ENCODE results near the gene LEUTX.

Gene LEUTX

GRCh38 chr19:39828654-39829032 lies 50.0 kb downstream of the LEUTX start:
- H3K36me3 ChIP-seq (ENCODE audit: low read length), result no peaks in the 10 kb centered on the region
- no peaks in the 10 kb centered on the region for H3K9me3 ChIP-seq (ENCODE audit: insufficient read depth, low read length)
- no peaks in the 10 kb centered on the region for H3K9me2 ChIP-seq (replicated peaks; ENCODE audit: insufficient read depth, low read length)
- H3K79me2 ChIP-seq (ENCODE audit: insufficient read depth, low read length), result peaks cover 4% of the 10 kb centered on the region; the same call in 1 of the 2 replicates
- H3K9ac ChIP-seq (ENCODE audit: low read length), result no peak overlapping the region
- no peak overlapping the region for H3K4me2 ChIP-seq (ENCODE audit: low read depth, low read length, poor library complexity, severe bottlenecking)
- no peaks in the 10 kb centered on the region for H3K27me3 ChIP-seq (ENCODE audit: low read length)
- no peaks in the 10 kb centered on the region for H4K20me1 ChIP-seq (ENCODE audit: low read depth, low read length)
- TF ChIP-seq CTCF (IDR thresholded peaks at IDR 0.05; ENCODE audit: insufficient read depth, low read length, poor library complexity, severe bottlenecking) (no peak), EZH2phosphoT487 (conservative IDR thresholded peaks at IDR 0.05; ENCODE audit: low read length) (no peak)
- H3K4me3 ChIP-seq (ENCODE audit: insufficient read depth, low read length, poor library complexity, severe bottlenecking), result no peak overlapping the region
- no peak overlapping the region for H3K27ac ChIP-seq (ENCODE audit: low read depth, low read length)
- H3F3A ChIP-seq (ENCODE audit: insufficient read depth), result no peaks in the 10 kb centered on the region
- H2AFZ ChIP-seq (ENCODE audit: low read depth, low read length, severe bottlenecking), result no peak overlapping the region

DNA sequence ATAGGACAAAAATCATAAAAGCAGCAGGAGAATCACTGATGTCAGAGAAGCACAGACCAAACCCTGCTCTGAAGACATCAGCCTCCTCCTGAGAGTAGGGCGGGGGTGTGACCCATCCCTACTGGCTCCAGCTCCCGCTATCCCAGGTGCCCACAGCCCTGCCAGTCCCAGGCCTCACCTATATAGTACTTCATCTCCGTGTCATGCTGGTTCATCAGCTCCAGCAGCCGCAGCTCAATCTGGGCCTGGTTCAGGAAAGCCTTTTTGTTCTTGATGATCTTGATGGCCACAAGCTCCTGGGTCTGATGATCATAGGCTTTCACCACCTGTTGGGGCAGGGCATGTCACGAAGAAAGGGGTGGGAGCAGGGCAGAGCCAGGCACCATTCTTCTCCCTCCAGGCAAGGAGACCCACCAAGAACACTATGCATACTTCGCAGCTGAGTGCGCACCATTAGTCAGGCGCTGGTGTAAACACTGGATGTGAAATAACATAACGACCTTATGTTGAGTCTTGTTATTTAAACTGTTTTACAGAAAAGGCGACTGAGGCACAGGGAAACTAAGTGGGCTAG lies 51.1 kb downstream of the LEUTX start:
- Histone ChIP-seq H3K27ac (ENCODE audit: low read depth, low read length) (no peak overlapping the region), H3K36me3 (ENCODE audit: low read length) (no peaks in the 10 kb centered on the region), H4K20me1 (ENCODE audit: low read depth, low read length) (no peaks in the 10 kb centered on the region), H3K27me3 (ENCODE audit: low read length) (no peaks in the 10 kb centered on the region), H3F3A (ENCODE audit: insufficient read depth) (peaks cover 6% of the 10 kb centered on the region), H3K4me2 (ENCODE audit: low read depth, low read length, poor library complexity, severe bottlenecking) (no peak overlapping the region), H3K79me2 (ENCODE audit: insufficient read depth, low read length) (no peaks in the 10 kb centered on the region), H3K4me3 (ENCODE audit: insufficient read depth, low read length, poor library complexity, severe bottlenecking) (no peak overlapping the region), H3K9me2 (replicated peaks; ENCODE audit: insufficient read depth, low read length) (no peaks in the 10 kb centered on the region), H3K9ac (ENCODE audit: low read length) (no peak overlapping the region), H3K9me3 (ENCODE audit: insufficient read depth, low read length) (no peaks in the 10 kb centered on the region), H2AFZ (ENCODE audit: low read depth, low read length, severe bottlenecking) (no peak overlapping the region)
- TF ChIP-seq CTCF (IDR thresholded peaks at IDR 0.05; ENCODE audit: insufficient read depth, low read length, poor library complexity, severe bottlenecking), result no peak
- no peak for TF ChIP-seq EZH2phosphoT487 (conservative IDR thresholded peaks at IDR 0.05; ENCODE audit: low read length)

GRCh38 chr19:39830406-39830805 lies 51.8 kb downstream of the LEUTX start:
- Histone ChIP-seq H3K27me3 (ENCODE audit: low read length) (no peaks in the 10 kb centered on the region), H3K9me2 (replicated peaks; ENCODE audit: insufficient read depth, low read length) (no peaks in the 10 kb centered on the region), H3F3A (ENCODE audit: insufficient read depth) (peaks cover 9% of the 10 kb centered on the region), H3K9me3 (ENCODE audit: insufficient read depth, low read length) (no peaks in the 10 kb centered on the region), H3K79me2 (ENCODE audit: insufficient read depth, low read length) (no peaks in the 10 kb centered on the region), H3K9ac (ENCODE audit: low read length) (no peak overlapping the region), H3K4me2 (ENCODE audit: low read depth, low read length, poor library complexity, severe bottlenecking) (no peak overlapping the region), H3K4me3 (ENCODE audit: insufficient read depth, low read length, poor library complexity, severe bottlenecking) (no peak overlapping the region), H3K27ac (ENCODE audit: low read depth, low read length) (no peak overlapping the region), H2AFZ (ENCODE audit: low read depth, low read length, severe bottlenecking) (no peak overlapping the region), H4K20me1 (ENCODE audit: low read depth, low read length) (no peaks in the 10 kb centered on the region), H3K36me3 (ENCODE audit: low read length) (no peaks in the 10 kb centered on the region)
- TF ChIP-seq CTCF (IDR thresholded peaks at IDR 0.05; ENCODE audit: insufficient read depth, low read length, poor library complexity, severe bottlenecking) (no peak), EZH2phosphoT487 (conservative IDR thresholded peaks at IDR 0.05; ENCODE audit: low read length) (no peak)

All from SU-DHL-6 (cell line).